Left colon (tissue), 2 donors: Measurements from ENCODE around the gene SGMS1. TPM values are rescaled to one million over a fixed set of nuclear protein-coding genes. Genes with fewer than 3 reads are reported as not detected.
A peak's percentile ranks its signal among the peaks of the same experiment; 100 is the strongest.

Experiments
- ATAC-seq: fragments of 200-7000 bp; cut with Tn5 transposase; one replicate; pipeline ENCODE4 v1.9.1; 2020; ENCODE audit warnings: mild to moderate bottlenecking, moderate library complexity
- DNase-seq, 2 donors: peaks; one replicate each; pipeline ENCODE4 v3.0.0-alpha.2; 2020
- intact Hi-C, 2 donors: fragments of 100-400 bp; cut with DNase I in 1 of 2; cut with micrococcal nuclease in 1 of 2; formaldehyde crosslinking; loops; one replicate each; pipeline versions ENCODE4 v1.11.2 to v1.14.0; 2022; cut with DNase I, micrococcal nuclease
- total RNA-seq, 2 donors: library from RNA; stranded (reverse); fragmentation: NEBNext Ultra II Directional; extraction: Animal tissue kit (Norgen Biotek cat#: 25700); gene quantifications; one replicate each; pipeline ENCODE4 v1.2.1, GENCODE V29; 2021
- donor health status: DM: no; HTN: no; CAD: no.
- donor health status: DM: yes; HTN: yes; CAD: no.

Gene SGMS1
- total RNA-seq, 2 donors from 2014 or later = 17.8 to 20.8 TPM

DNA sequence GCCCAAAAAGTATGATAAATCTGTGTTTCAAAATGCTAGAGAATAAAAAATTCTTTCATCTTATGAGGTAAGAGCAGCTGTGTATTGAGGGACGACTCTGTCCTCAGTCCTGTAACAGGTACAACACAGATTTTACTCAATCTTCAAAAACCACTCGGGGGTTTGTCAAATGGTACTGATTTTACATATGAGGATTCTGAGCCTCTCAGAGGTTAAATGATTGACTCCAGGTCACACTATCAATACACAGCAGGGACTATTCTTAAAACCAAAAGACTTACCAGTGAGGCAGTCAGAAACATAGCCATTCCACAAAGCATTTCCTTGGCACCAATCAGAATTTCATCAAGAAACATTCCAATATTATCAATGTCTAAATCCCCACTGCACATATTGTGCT lies 95.5 kb downstream of the SGMS1 start:
- intact Hi-C loops = no loop called here
- ATAC-seq (no peak), DNase-seq (no peak)

DNA sequence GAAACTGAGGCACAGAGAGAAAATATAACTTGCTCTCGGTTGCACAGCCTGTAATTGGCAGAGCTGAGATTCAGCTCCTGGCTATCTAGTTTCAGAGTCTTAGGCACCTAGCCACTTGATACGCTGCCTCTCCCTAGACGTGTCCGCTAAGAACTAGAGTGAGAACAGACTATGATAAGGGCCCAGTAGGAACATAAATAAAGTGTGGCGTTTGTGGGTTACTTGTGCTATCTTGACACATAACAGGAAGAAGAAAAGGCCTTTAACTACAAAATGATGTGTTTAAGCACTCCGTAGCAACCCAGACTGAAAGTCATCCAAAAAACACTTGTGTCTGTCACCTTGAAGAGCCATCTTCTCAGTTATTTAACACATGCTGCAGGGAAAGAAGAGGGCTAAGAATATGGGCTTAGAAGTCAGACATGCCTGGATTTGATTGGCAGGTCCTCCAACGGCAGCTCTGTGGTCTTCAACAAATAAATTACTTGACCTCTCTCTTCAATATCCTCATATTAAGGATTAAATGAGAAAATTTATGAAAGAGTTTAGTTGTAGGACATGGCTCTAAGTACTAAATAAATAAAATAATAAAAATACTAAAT lies 96.2 kb downstream of the SGMS1 start:
- DNase-seq (no peak), ATAC-seq (no peak)
- intact Hi-C loops = no loop called here

DNA sequence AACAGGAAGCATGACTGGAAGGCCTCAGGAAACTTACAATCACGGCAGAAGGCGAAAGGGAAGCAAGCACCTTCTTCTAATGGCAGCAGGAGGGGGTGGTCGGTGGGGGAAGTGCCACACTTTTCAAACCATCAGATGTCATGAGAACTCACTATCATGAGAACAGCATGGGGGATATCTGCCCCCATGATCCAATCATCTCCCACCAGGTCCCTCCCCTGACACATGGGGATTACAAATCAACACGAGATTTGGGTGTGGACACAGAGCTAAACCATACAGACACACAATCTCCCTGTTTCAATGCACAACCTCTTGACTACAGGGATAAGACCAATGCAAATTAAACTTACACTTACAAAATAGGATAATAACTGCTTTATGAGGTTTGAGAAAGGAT lies 97.6 kb downstream of the SGMS1 start:
- intact Hi-C loops = no loop called here
- DNase-seq = no peak
- no peak for ATAC-seq

- DNase-seq (no peak), ATAC-seq (no peak)
These were observed 100.4 kb downstream of the SGMS1 start for GRCh38 chr10:50523357-50523756.

DNA sequence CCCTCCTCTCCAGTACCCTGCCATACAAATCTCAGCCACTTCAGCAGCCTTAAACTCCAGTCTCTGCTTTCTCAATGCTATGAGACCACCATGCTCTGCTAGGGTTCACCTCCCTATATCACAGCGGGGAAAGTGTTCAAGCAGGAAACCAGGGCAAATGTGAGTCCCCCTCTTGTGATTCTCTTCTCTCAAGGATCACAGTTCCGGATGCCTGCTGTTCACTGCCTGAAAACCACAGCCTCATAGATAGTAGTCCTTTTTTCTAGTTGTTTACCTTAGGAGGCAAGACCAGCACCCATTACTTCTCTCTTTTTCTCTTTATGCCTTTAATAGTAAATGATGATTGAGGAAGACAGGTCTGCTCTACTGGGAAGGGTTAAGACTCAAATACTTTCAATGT lies 100.8 kb downstream of the SGMS1 start:
- ATAC-seq = no peak
- intact Hi-C loops = no loop called here

More at GRCh38 chr10:50523357-50523756, 100.4 kb downstream of the SGMS1 start:
- intact Hi-C loops = no loop called here

GRCh38 chr10:50520115-50520514 lies 103.6 kb downstream of the SGMS1 start:
- intact Hi-C loops = no loop called here
- ATAC-seq (no peak), DNase-seq (no peak)

More for the DNA sequence above, 100.8 kb downstream of the SGMS1 start:
- no peak for DNase-seq

DNA sequence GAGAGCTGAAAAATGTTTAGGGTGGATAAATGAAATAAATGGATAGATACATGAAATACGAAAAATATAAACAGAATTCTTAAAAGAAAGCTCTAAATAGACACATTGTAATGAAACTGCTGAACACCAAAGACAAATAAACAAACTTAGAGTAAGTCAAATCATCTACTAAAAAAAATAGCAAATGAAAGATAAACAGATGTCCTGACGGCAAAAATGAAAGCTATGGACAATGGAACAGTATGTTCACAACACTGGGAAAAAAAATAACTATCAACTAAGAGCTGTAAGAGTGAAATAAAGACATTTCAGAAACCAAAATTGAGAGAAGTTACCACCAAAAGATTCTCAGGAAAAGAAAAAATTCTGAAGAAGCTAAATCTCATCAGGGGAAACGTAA lies 106.1 kb downstream of the SGMS1 start:
- ATAC-seq (no peak), DNase-seq (no peak)
- intact Hi-C loops = no loop called here

DNA sequence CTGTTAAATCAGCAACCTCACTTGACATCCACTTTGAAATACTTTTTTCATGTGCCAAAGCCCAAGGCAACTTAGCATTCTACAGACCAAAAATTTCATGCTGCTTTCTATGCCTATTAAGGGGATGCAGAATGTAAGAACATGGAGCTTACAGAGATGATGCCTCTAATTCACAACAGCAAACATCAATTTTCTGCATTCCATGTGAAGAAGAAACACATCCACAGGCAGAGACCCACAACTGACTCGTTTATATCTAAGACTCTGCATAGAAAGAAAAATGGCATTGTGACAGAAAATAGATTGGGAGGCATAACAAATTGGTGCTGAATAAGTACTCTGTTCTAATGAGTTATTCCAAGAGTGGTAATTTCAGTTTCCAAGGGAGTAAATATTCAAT lies 107.6 kb downstream of the SGMS1 start:
- no peak for ATAC-seq
- intact Hi-C loops = no loop called here
- no peak for DNase-seq

- intact Hi-C loops = no loop called here
- no peak for DNase-seq
- ATAC-seq = no peak
These were observed 108.3 kb downstream of the SGMS1 start for GRCh38 chr10:50515420-50515819.

DNA sequence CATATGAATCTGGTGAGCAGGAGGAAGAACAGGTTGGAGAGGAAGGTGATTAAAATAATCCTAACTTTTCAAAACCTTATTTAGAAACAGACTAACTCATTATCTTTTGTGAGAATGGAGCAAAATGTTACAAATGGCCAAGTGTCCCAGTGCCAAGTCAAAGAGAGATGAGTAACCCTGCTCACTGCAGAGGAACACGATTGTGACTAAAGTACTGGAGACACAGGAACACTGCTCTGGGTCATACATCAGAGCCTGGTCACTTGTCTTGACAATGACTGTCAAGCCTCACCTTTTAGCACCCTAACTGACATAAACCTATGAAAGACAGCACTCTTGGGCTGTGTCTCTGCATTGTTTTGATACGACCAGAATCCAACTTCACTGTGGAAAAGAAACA lies 108.8 kb downstream of the SGMS1 start:
- DNase-seq (no peak), ATAC-seq (no peak)
- intact Hi-C loops = no loop called here

- no peak for DNase-seq
- no peak for ATAC-seq
- intact Hi-C loops = no loop called here
These were observed 109.8 kb downstream of the SGMS1 start for GRCh38 chr10:50513956-50514355.

DNA sequence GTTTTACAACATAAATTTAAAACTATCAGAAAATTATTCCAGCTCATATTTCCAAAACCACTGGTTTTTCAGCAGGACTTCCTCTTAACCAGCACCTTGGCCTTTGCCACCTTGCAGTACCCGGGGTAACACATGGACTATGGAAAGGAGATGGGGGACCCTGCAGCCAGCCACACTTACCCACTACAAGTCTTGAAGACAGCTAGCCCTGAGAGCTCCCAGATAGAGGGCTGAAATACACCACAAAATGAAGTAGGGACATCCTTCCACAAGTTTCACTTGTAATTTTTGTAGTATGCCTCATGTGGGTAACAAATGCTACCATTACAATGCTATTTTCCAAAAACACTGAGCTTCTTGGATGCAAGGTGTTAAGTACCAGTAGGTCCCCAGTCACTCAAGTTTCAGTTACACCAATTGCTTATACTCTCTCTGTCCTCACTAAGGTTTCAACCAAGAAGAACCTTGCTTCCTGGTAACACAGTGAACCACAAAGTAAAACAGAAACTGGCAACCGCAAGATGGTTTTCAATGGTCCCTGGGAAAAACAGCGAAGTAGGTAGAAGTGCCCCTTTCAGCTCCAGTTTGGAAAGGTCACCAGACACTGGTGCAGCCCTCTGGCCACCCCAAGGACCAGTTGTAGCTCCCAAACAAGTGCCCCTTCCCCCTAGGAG lies 110.9 kb downstream of the SGMS1 start:
- DNase-seq (no peak), ATAC-seq (peak; percentile 21)
- intact Hi-C loops = no loop called here

- ATAC-seq = no peak
These were observed 111.6 kb downstream of the SGMS1 start for GRCh38 chr10:50512214-50512595.

GRCh38 chr10:50511492-50512213 lies 112.1 kb downstream of the SGMS1 start:
- ATAC-seq = no peak
- intact Hi-C loops = no loop called here

More at GRCh38 chr10:50512214-50512595, 111.6 kb downstream of the SGMS1 start:
- intact Hi-C loops = no loop called here
- DNase-seq = no peak

DNA sequence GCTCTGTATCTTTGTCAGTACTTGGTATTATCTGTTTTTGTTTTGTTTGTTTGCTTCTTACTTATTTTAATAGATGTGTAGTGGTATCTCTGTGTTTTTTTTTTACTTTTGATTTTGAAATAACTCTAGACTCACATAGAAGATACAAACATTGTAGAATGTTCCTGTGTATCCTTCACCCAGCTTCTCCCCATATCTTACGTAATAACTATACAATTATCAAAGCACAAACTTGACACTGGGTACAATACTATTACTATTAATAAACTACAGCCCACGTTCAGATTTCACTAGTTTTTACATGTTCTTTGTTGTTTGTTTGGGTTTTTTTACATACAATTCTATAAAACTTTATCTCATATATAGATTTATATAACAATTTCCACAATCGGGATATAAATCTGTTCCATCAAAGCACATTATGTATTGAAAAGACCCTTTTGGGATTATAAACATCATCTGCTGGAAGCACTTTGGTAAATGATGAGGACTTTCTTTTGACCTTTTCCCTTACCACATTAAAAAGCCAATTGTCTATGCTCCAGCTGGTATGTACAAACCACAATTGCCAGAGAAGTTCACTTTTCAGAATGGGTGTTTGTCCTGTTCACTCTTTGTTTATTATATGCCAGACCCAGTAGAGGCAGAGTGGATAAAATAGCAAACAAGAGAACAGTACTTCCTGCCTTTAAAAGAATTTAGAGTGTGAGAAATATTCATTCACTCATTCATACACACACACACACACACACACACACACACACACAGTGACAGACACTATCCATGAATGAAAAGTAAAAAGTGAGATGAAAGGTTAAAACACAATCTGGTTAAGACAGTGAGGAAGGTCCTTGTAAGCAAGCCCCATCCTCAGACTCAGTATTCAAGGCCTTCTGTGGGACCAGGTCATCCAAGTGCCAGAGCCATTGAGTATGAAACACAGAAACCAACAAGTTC lies 113.0 kb downstream of the SGMS1 start:
- intact Hi-C loops = no loop called here
- ATAC-seq = no peak
- no peak for DNase-seq

More at GRCh38 chr10:50511492-50512213, 112.1 kb downstream of the SGMS1 start:
- DNase-seq = no peak

GRCh38 chr10:50508315-50509051 lies 115.3 kb downstream of the SGMS1 start:
- peak; percentile 88 for ATAC-seq
- intact Hi-C loops = no loop called here
- DNase-seq = no peak

GRCh38 chr10:50506861-50507573 lies 116.7 kb downstream of the SGMS1 start:
- intact Hi-C loops = no loop called here
- DNase-seq (no peak), ATAC-seq (no peak)

DNA sequence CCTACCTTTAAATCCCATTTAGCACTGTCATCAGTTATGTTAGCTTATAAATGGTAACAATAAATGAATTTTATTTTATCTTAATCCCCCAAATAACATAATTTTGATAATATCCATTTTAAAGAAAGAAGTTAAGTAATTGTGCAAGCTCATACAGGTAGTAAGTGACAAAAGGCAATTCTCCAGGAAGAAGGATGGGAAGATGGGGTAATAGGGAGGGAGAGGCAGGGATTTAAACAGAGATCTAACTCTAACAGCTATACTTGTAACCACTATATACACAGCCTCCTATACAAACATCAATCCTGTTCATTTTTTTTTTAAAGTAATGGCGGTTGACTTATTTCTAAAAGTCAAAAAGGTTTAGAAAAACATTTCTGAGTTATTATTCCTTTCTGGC lies 119.4 kb downstream of the SGMS1 start:
- ATAC-seq = no peak
- intact Hi-C loops = no loop called here
- no peak for DNase-seq
